ENCODE data around the gene HBG2. TPM values are rescaled to one million over a fixed set of nuclear protein-coding genes. Genes with fewer than 3 reads are reported as not detected.
"Not testable (repeated sequence)": the region's sequence is repeated elsewhere in the genome, so short reads cannot be mapped to it uniquely, and the experiment has no call there.

HBG2 gene
- not detected for total RNA-seq
- long read RNA-seq = 0 reads

GRCh38 chr11:5254646-5255413 is at the start of gene HBG2:
HBG2 (minus strand) TSS chr11:5254781; CDS start chr11:5254728, 53 bp downstream.
- DNase-seq (ENCODE audit: low spot score) = not testable (repeated sequence)

DNA sequence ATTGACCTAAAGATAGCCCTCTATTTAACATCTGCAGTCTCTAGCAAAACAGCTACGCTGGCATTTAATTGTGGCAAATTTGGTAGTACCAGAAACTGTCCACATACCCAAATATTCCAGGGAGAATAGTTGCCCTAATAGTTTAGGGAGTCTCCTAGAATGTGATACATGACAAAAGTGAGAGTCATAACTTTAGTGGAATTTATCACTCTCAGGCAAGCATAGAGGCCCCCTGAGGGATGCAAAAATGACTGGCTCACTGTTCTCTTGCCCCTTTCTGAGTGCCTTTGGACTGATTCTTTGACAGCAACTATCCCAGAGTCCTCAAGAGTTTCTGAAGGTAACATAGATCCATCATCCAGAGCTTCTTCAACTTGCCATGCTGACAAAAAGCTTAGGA is 49.5 kb upstream of the HBG2 start:
- DNase-seq (ENCODE audit: low spot score) = no peak

DNA sequence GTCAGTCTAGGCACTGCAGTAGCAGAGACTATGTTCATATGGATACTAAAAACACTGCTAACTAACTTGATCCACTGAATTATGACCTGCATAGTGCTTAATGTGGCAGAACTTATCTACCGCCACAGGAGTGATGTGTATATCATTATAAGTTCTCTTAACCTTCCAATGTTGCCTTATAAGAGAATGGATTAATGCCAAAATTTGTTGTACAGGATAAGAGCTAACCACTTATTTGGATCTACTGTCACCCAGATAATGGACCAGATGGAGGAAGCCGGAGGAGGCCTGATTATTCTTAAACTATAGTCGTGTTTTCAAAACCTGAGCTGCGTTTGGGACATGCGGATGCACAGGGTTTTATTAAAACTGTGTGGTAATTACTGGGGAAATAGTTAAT is 49.0 kb upstream of the HBG2 start:
- no peak for DNase-seq (ENCODE audit: low spot score)

- no peak for DNase-seq (ENCODE audit: low spot score)
Observed at GRCh38 chr11:5301846-5302245, 47.3 kb upstream of the HBG2 start, which contains the start of gene OR51B4. OR51B4 (minus strand) TSS chr11:5301946; CDS start chr11:5301946, 0 bp downstream.

GRCh38 chr11:5300251-5300650 is 45.7 kb upstream of the HBG2 start:
- no peak for DNase-seq (ENCODE audit: low spot score)

DNA sequence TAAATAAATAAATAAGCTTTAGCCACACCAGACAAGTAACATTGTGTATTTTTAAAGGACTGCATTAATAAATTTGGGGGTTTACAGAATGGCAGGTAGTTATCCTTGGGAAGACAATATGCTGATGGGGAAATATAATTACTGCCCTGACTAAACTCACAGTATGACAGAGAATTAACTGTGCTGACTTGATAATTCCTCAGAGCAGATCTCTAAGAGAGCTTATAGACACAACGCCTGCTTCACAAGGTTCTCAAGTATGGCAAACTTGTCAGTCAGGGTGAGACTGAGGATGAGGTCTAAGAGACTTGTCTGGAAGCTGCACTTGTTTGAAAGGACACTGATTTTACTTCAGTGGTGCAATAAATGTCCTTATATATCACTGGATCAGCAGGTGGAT is 43.9 kb upstream of the HBG2 start:
- DNase-seq (ENCODE audit: low spot score) = no peak

DNA sequence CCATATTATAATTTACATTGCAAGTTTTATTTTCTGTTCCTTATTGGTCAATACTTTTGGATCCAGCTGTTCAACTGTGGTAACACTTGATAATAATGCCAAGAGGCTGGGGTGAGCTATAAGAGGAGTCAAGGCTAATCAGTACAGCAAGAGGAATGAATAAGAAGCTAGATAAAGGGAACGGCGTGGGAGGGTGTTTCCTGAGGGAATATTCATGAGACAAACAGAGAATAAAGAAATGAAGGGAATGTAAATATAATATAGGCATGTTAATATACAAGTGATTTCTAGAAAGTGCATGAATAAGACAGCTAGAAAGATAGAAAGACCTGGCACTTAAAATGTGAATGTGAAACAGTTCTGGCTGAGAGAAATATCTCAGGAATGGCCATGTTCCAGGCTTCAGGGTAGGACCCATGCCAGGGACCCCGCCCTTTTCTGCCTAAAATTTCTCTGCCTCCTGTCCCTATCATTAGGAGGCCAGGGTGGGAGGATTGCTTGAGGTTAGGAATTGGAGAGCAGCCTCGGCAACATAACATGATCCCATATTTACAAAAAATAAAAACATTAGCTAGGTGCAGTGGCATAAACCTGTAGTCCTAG is 43.2 kb upstream of the HBG2 start:
- DNase-seq (ENCODE audit: low spot score) = no peak

DNA sequence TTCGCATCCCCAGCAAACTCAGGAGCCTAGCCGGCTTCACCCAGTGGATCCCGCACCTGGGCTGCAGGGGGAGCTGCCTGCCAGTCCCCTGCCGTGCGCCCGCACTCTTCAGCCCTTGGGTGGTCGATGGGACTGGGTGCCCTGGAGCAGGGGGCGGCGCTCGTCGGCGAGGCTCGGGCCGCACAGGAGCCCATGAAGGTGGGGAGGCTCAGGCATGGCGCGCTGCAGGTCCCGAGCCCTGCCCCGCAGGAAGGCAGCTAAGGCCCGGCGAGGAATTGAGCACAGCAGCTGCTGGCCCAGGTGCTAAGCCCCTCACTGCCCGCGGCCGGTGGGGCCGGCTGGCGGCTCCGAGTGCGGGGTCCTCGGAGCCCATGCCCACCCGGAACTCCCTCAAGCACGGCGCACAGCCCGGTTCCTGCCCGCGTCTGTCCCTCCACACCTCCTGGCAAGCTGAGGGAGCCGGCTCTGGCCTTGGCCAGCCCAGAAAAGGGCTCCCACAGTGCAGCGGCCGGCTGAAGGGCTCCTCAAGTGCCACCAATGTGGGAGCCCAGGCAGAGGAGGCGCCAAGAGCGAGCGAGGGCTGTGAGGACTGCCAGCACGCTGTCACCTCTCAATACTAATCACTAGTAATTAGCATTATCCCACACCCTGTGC is 39.9 kb upstream of the HBG2 start:
- not testable (repeated sequence) for DNase-seq (ENCODE audit: low spot score)

DNA sequence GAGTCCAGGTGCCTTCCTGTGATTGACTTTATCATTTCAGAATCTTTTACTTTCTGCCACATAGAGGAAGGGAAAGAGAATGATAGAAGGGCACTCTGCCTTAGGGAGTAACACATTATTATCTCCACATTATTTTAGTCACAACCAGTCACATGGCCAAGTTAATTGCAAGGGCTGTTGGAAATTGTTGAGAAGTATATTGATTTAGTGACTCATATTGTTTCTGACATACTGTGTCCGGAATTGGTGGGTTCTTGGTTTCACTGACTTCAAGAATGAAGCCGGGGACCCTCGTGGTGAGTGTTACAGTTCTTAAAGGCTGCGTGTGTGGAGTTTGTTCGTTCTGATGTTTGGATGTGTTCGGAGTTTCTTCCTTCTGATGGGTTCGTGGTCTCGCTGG is 38.4 kb upstream of the HBG2 start:
- no peak for DNase-seq (ENCODE audit: low spot score)

DNA sequence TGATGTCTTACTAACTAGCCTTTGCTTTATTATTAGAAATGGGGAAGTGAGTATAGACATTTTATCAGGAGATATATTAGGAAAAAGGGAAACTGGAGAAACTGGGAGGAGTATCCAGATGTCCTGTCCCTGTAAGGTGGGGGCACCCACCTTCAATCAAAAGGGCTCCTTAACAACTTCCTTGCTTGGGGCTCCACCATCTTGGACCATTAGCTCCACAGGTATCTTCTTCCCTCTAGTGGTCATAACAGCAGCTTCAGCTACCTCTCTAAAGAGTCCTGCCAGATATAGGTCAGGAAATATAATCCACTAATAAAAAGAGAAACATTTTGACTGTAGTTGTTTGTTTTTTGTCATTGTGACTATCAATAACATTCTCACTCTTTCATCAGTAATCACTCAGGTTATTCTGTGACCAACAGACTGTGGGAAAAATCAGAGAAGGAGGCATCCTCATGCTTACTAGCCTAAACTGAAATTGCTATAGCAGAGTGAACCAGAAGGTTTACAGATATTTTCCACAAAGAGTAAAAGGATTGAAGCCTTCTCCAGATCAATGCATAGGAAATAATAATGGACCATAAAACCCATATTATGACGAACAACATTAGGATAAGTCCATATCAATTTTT is 36.7 kb upstream of the HBG2 start:
- DNase-seq (ENCODE audit: low spot score) = no peak

GRCh38 chr11:5290106-5290505 is 35.5 kb upstream of the HBG2 start:
- no peak for DNase-seq (ENCODE audit: low spot score)

DNA sequence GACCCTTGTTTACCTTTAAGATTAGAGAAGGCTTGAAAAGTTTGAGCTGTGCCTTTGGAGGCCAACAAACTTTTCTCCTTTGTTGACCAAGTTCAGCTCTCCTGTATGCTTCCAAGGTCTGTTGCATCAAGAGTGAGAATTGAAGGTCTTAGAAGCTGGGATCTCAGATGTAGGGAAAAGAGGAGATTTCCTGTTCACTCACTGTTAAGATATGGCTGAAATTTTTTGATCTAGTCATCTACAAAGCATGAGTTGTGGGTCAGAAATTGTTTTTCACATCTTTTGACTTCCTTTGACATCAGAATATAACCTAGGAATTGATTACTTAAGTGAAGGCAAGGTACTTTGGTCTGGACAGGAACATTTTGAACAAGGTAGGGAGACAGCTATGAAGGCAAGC is 35.1 kb upstream of the HBG2 start:
- no peak for DNase-seq (ENCODE audit: low spot score)

- no peak for DNase-seq (ENCODE audit: low spot score)
Observed at GRCh38 chr11:5288906-5289550, 34.4 kb upstream of the HBG2 start.

DNA sequence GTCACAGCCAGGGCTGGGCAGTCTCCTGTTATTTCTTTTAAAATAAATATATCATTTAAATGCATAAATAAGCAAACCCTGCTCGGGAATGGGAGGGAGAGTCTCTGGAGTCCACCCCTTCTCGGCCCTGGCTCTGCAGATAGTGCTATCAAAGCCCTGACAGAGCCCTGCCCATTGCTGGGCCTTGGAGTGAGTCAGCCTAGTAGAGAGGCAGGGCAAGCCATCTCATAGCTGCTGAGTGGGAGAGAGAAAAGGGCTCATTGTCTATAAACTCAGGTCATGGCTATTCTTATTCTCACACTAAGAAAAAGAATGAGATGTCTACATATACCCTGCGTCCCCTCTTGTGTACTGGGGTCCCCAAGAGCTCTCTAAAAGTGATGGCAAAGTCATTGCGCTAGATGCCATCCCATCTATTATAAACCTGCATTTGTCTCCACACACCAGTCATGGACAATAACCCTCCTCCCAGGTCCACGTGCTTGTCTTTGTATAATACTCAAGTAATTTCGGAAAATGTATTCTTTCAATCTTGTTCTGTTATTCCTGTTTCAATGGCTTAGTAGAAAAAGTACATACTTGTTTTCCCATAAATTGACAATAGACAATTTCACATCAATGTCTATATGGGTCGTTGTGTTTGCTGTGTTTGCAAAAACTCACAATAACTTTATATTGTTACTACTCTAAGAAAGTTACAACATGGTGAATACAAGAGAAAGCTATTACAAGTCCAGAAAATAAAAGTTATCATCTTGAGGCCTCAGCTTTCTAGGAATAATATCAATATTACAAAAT is 33.7 kb upstream of the HBG2 start:
- no peak for DNase-seq (ENCODE audit: low spot score)

DNA sequence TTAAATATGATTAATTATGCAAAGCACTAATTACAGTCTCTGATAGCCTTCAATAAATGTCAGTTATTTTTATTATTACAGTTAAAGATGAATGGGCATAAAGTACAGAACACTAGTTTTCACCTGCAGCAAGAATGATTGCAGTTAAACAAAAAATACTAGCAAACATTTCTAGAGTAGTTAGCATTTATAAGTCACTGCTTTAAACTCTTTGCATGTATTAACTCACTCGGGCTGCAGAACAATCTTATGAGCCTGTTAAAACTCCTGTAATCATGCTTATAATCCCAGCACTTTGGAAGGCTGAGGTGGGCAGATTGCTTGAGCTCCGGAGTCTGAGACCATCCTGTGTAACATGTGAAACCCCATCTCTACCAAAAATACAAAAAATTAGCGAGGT is 32.3 kb upstream of the HBG2 start:
- no peak for DNase-seq (ENCODE audit: low spot score)

DNA sequence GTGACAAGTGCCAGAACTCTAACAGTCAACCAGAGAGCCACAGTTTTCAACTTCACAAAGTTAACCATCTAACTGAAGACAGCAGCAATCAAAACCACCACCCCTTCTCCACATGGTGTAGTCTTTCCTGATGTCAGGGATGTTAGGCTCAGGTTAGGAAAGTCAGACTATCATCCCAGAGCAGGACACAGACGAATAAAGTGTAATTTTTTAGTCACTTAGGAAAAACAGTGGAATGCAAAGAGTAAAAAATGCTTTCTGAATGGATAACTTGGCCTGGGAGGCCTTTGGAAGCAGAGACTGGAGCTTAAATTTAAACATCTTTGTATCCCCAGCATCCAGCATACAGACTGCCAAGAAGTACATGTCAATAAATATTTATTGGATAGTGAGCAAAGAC is 31.8 kb upstream of the HBG2 start:
- DNase-seq (ENCODE audit: low spot score) = no peak

DNA sequence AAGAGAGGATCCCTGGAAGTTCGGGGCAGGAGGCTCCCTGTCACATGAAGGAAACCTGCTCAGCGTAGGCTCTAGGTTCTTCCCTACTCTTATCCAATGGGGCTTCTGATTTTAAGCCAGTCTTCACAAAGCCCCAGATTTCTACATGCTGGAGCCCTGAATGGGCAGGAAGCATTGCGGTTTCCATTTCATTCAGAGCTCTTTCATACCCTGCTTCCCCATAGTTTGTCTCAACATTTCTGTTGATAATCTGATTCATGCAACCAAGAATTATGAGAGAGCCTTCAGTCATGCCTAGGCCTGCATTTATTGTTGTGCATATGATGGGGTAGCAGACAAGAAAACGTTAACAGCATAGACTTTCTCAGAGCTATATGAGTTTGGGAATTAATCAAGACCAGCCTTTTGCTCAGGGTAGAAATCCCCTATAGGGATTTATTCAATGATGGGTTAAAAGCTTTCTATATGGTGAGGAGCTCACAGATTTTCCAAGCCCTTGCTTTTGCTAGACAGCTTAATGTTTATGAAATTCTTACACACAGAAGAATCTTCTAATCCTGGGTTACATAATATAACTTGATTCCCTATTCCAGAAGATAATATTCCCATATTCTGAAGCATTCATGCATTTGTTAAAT is 31.2 kb upstream of the HBG2 start:
- DNase-seq (ENCODE audit: low spot score) = no peak

DNA sequence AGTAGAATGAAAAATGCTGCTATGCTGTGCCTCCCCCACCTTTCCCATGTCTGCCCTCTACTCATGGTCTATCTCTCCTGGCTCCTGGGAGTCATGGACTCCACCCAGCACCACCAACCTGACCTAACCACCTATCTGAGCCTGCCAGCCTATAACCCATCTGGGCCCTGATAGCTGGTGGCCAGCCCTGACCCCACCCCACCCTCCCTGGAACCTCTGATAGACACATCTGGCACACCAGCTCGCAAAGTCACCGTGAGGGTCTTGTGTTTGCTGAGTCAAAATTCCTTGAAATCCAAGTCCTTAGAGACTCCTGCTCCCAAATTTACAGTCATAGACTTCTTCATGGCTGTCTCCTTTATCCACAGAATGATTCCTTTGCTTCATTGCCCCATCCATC is 30.1 kb upstream of the HBG2 start:
- no peak for DNase-seq (ENCODE audit: low spot score)

DNA sequence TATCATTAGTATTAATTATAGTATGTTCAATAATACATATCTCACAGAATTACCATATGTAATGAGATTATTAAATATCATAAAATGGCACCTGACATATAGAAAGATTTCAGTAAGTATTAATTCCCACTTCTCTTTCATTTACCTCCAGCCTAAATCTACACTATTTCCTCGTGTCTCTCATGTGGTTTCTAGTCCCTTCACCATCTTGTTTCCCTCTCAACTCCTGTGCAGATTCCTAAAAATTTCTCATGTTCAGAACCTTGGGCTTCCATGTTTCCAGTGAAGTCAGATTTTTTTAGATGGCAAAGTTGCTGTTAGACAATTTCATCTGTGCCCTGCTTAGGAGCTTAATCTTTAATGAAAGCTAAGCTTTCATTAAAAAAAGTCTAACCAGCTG is 29.3 kb upstream of the HBG2 start:
- DNase-seq (ENCODE audit: low spot score) = no peak

- no peak for DNase-seq (ENCODE audit: low spot score)
Observed at GRCh38 chr11:5283086-5283485, 28.5 kb upstream of the HBG2 start.
